ENCODE results near the gene SGMS1.
"Not testable (repeated sequence)": the region's sequence is repeated elsewhere in the genome, so short reads cannot be mapped to it uniquely, and the experiment has no call there.

SGMS1 gene

GRCh38 chr10:50551894-50552293 is 71.9 kb downstream of the SGMS1 start:
- no peak overlapping the region for H3K4me3 ChIP-seq (ENCODE audit: low read depth, low read length)
- TF ChIP-seq CTCF (IDR thresholded peaks at IDR 0.05; ENCODE audit: low read depth, low read length), result no peak

GRCh38 chr10:50550291-50550839 is 73.4 kb downstream of the SGMS1 start:
- TF ChIP-seq CTCF (IDR thresholded peaks at IDR 0.05; ENCODE audit: low read depth, low read length), result no peak
- H3K4me3 ChIP-seq (ENCODE audit: low read depth, low read length), result no peak overlapping the region

DNA sequence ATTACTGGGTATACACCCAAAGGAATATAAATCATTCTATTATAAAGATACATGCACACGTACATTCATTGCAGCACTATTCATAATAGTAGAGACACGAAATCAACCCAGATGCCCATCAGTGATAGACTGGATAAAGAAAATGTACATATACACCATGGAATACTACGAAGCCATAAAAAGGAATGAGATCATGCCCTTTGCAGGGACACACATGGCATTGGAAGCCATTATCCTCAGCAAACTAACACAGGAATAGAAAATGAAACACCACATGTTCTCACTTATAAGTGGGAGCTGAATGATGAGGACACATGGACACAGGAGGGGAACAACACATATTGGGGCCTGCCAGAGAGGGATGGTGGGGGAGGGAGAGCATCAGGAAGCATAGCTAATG is 74.6 kb downstream of the SGMS1 start:
- not testable (repeated sequence) for H3K4me3 ChIP-seq (ENCODE audit: low read depth, low read length)

GRCh38 chr10:50548481-50548880 is 75.3 kb downstream of the SGMS1 start:
- not testable (repeated sequence) for H3K4me3 ChIP-seq (ENCODE audit: low read depth, low read length)

- not testable (repeated sequence) for H3K4me3 ChIP-seq (ENCODE audit: low read depth, low read length)
Observed at GRCh38 chr10:50546287-50546686, 77.5 kb downstream of the SGMS1 start.

GRCh38 chr10:50545846-50546245 is 77.9 kb downstream of the SGMS1 start:
- no peak overlapping the region for H3K4me3 ChIP-seq (ENCODE audit: low read depth, low read length)
- no peak for TF ChIP-seq CTCF (IDR thresholded peaks at IDR 0.05; ENCODE audit: low read depth, low read length)

GRCh38 chr10:50544857-50545429 is 78.8 kb downstream of the SGMS1 start:
- no peak for TF ChIP-seq CTCF (IDR thresholded peaks at IDR 0.05; ENCODE audit: low read depth, low read length)

DNA sequence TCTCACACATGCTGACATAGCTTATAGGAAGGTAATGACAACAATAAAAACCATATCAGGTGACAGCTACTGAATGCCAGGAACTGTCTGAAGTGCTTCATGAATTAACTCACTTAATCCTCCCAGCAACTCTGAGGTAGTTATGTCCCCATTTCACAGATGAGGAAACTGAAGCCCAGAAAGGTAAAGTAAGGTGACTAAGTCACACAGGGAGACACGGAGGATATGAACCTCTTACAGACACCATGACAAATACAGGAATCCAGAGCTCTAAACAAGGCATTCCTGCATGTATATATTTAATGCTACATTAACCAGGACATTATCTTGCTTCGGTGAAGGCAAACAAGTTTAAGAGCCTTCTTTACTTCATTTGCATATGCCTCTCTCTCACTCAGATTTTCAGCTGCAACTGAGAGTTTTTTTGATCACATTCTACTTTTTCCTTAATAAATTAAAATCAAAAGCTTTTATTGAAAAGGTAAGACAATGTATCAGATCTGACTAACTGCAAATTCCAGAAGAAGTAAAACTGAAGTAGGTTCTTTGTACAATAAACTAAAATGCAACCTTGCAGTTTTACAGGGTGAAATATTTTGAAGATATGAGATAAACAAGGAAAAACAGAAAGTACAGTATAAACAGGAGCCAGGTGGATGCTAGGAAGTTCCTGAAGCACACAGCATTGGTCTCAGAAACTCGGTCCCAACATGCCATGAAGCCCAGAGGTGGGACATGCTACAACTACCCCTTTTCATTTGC is 79.5 kb downstream of the SGMS1 start:
- TF ChIP-seq CTCF (IDR thresholded peaks at IDR 0.05; ENCODE audit: low read depth, low read length), result no peak
- no peak overlapping the region for H3K4me3 ChIP-seq (ENCODE audit: low read depth, low read length)

More at GRCh38 chr10:50544857-50545429, 78.8 kb downstream of the SGMS1 start:
- no peak overlapping the region for H3K4me3 ChIP-seq (ENCODE audit: low read depth, low read length)

DNA sequence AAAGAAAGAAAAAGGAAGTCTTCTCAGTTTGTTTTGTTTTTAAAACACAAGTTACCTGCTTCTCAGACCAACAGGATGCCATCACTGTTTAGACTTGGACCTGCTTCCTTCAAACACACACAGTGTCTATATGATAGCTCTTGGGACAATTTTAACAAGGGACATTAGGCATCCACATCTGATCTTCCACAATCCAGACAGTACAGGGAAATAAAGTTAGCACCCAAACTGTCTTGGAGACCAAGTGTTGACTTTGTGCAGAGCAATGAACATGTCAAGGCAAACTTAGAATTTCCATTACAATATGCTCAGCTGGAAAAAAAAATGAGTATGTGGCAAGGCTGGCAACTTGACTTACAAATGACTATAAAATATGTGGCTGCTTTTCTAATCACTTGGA is 80.9 kb downstream of the SGMS1 start:
- H3K4me3 ChIP-seq (ENCODE audit: low read depth, low read length), result no peak overlapping the region
- no peak for TF ChIP-seq CTCF (IDR thresholded peaks at IDR 0.05; ENCODE audit: low read depth, low read length)
